Measurements from ENCODE around the gene TMEM259. TPM values are rescaled to one million over a fixed set of nuclear protein-coding genes. Genes with fewer than 3 reads are reported as not detected.

Gene TMEM259
- polyA plus RNA-seq: 82.6 TPM

- Mint-ChIP-seq H3K4me3 (peak within 1 kb of the TSS; percentile 86 to 96 (median 87)), H3K27me3 (no peaks in the 10 kb centered on the region), H3K4me1 (peaks cover 0 to 31% (median 22%) of the 10 kb centered on the region in 3 donors), H3K36me3 (no peaks in the 10 kb centered on the region), H3K27ac (peak within 1 kb of the TSS; percentile 97 to 99 (median 99)), H3K9me3 (no peaks in the 10 kb centered on the region)
These were observed at the start of gene TMEM259 for GRCh38 chr19:1020868-1021425. Gene TMEM259, minus strand, starts transcription at chr19:1021123. Its CDS starts 127 bp downstream, at chr19:1020996.

- Mint-ChIP-seq H3K36me3 (peaks cover 7% of the 10 kb centered on the region), H3K4me3 (peak overlapping the region in 1 of 4 donors; percentile 33), H3K9me3 (no peaks in the 10 kb centered on the region), H3K27me3 (no peaks in the 10 kb centered on the region), H3K27ac (peak overlapping the region in 2 of 3 donors; percentile 73 to 97), H3K4me1 (peaks cover 10 to 20% (median 16%) of the 10 kb centered on the region in 3 donors)
These were observed 49.6 kb upstream of the TMEM259 start for GRCh38 chr19:1070576-1070930.

GRCh38 chr19:1069009-1069779 is 48.3 kb upstream of the TMEM259 start:
- no peaks in the 10 kb centered on the region for H3K27me3 Mint-ChIP-seq
- H3K4me3 Mint-ChIP-seq: peak overlapping the region; percentile 85 to 98 (median 94)
- H3K27ac Mint-ChIP-seq: peak overlapping the region; percentile 90 to 97 (median 92)
- peaks cover 8 to 23% (median 19%) of the 10 kb centered on the region in 3 donors for H3K4me1 Mint-ChIP-seq
- no peaks in the 10 kb centered on the region for H3K9me3 Mint-ChIP-seq
- peaks cover 7% of the 10 kb centered on the region for H3K36me3 Mint-ChIP-seq

- Mint-ChIP-seq H3K27ac (peak overlapping the region; percentile 91 to 97 (median 92)), H3K36me3 (peaks cover 7% of the 10 kb centered on the region), H3K4me3 (peak overlapping the region; percentile 85 to 98 (median 94)), H3K4me1 (peaks cover 8 to 30% (median 17%) of the 10 kb centered on the region in 3 donors), H3K27me3 (no peaks in the 10 kb centered on the region), H3K9me3 (no peaks in the 10 kb centered on the region)
These were observed 47.4 kb upstream of the TMEM259 start for GRCh38 chr19:1068009-1069001.

DNA sequence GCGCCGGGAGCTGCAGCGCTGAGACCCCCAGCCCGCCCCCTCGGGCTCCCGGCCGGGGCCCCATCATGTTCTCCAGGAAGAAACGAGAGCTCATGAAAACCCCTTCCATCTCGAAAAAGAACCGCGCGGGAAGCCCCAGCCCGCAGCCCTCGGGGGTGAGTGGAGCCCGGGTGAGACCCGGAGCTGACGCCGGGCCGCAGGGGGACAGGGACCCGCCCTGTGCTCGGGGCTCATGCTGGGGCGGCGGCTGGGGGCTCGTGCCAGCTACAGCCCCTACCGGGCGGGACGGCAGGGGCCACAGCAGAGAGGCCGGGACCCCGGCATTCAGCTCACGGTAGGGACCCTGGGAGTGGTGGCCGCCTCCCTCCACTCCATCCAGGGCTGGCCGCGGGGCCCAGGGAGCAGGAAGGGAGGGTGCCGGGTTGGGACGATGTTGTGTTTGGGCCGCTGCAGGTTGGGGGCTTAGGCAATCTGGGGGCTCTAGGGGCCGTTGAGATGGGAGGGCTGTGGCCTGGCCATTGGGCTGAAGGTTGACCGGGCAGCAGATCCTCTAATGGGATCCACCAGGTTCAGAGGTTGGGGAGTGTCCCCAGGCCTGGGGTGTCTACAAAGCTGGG is 46.5 kb upstream of the TMEM259 start:
- no peaks in the 10 kb centered on the region for H3K27me3 Mint-ChIP-seq
- peak overlapping the region; percentile 91 to 97 (median 92) for H3K27ac Mint-ChIP-seq
- H3K4me3 Mint-ChIP-seq: peak overlapping the region; percentile 85 to 98 (median 94)
- peaks cover 7% of the 10 kb centered on the region for H3K36me3 Mint-ChIP-seq
- H3K4me1 Mint-ChIP-seq: peaks cover 8 to 29% (median 11%) of the 10 kb centered on the region in 3 donors
- H3K9me3 Mint-ChIP-seq: no peaks in the 10 kb centered on the region

GRCh38 chr19:1066748-1067340 is 45.9 kb upstream of the TMEM259 start, which contains the start of gene ARHGAP45:
Gene ARHGAP45, plus strand, starts transcription at chr19:1067167. Its CDS starts 239 bp downstream, at chr19:1067406.
- H3K4me1 Mint-ChIP-seq: peaks cover 8 to 27% (median 9%) of the 10 kb centered on the region in 3 donors
- H3K4me3 Mint-ChIP-seq: peak within 1 kb of the TSS; percentile 85 to 98 (median 94)
- no peaks in the 10 kb centered on the region for H3K9me3 Mint-ChIP-seq

DNA sequence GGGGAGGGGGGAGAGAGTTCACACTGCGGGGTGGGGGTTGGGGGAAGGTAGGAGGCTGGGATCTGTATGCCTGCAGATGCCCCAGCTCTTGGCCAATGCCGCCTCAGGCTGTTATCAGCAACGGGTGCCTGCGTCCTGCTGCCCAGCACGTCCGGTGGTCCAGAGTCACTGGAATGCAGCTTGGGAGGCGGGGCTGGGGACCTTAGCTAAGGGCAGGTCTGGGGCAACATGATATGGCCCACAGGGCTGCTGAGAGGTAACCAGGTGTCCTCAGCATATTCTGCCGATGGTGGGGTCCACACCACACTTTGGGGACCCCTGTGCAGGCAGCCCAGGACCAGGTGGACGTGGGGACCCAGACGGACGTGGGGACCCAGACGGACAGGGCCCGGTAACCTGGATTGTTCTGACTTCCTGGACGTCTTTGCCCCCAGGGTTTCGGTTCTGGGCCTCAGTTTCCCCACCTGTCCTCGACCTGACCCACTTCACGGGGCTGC is 45.4 kb upstream of the TMEM259 start:
- Mint-ChIP-seq H3K27ac (peak overlapping the region; percentile 82 to 97 (median 88)), H3K4me1 (peaks cover 6 to 24% (median 8%) of the 10 kb centered on the region in 3 donors), H3K9me3 (no peaks in the 10 kb centered on the region), H3K27me3 (no peaks in the 10 kb centered on the region), H3K4me3 (peak overlapping the region in 3 of 4 donors; percentile 82 to 89 (median 85)), H3K36me3 (peaks cover 6% of the 10 kb centered on the region)

More at GRCh38 chr19:1066748-1067340, 45.9 kb upstream of the TMEM259 start, which contains the start of gene ARHGAP45:
- Mint-ChIP-seq H3K27me3 (no peaks in the 10 kb centered on the region), H3K36me3 (peaks cover 7% of the 10 kb centered on the region), H3K27ac (peak within 1 kb of the TSS; percentile 91 to 97 (median 92))

DNA sequence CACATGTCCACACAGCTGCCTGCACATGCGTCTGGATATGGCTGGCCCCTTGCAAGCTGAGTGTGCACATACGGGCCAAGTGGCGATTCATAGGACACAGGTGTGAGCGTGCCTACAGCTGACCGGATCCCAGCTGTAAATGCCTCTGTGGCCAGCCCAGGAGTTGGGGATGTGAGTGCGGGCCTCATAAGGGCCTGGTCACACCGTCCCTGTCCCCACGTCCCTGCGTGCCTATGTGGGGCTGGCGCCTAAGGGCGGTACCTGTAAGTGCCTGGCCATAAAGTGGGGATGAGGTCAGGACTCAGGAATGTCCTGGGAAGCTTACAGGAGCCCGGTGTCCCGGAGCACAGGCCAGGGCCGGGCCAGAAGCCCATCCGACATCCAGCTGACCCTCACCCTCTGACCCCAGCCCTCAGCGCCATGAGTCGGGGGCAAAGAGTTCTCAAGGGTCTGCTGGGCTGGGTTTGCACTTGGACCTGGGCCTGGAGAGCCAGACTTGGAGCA is 44.7 kb upstream of the TMEM259 start:
- H3K9me3 Mint-ChIP-seq: no peaks in the 10 kb centered on the region
- peak overlapping the region; percentile 67 to 97 (median 82) for H3K27ac Mint-ChIP-seq
- H3K36me3 Mint-ChIP-seq: peaks cover 6% of the 10 kb centered on the region
- H3K4me3 Mint-ChIP-seq: peak overlapping the region; percentile 25 to 85 (median 77)
- no peaks in the 10 kb centered on the region for H3K27me3 Mint-ChIP-seq
- peaks cover 6 to 24% (median 8%) of the 10 kb centered on the region in 3 donors for H3K4me1 Mint-ChIP-seq

- Mint-ChIP-seq H3K4me1 (peaks cover 6 to 24% (median 8%) of the 10 kb centered on the region in 3 donors), H3K4me3 (peak overlapping the region; percentile 72 to 85 (median 83)), H3K9me3 (no peaks in the 10 kb centered on the region), H3K27me3 (no peaks in the 10 kb centered on the region), H3K27ac (peak overlapping the region in 2 of 3 donors; percentile 67 to 97), H3K36me3 (peaks cover 6% of the 10 kb centered on the region)
These were observed 44.0 kb upstream of the TMEM259 start for GRCh38 chr19:1064661-1065605.

DNA sequence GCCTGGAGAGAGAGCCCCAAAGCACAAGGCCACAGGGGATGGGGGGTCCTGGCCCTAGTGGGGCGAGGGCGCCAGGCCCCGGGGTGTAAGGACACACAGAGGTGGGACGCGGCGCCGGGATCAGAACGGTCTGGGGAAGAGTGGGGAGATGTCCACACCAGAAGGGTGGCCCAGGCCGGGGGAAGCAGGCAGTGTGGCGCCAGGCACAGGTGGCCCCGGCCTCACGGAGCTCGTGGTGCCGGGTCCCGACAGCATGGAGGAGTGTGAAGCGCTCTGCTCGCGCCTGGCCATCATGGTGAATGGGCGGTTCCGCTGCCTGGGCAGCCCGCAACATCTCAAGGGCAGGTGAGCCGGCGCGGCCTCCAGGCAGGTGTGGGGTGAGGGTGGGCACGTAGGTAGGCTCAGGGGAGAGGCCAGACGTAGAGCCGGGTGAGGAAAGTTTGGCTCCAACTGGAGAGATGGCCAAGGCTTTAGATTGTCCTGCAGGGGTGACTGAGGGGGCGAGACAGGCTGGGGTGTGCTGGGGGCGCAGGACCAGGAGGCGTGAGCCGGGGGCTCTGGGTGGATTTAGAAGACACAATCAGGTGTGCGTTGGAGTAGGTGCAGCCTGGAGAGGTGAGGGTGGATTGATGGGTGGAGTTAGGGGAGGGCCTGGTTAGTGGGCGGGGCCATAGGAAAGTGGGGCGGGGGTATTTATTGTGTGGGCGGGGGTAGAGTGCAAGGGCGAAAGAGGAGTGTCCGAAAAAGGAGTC is 43.2 kb upstream of the TMEM259 start:
- Mint-ChIP-seq H3K9me3 (no peaks in the 10 kb centered on the region), H3K4me1 (peaks cover 4 to 20% (median 6%) of the 10 kb centered on the region in 3 donors), H3K36me3 (peaks cover 6% of the 10 kb centered on the region), H3K27ac (peak overlapping the region in 2 of 3 donors; percentile 46 to 97), H3K4me3 (no peak overlapping the region), H3K27me3 (no peaks in the 10 kb centered on the region)

GRCh38 chr19:1063030-1063908 is 42.3 kb upstream of the TMEM259 start:
- Mint-ChIP-seq H3K9me3 (no peaks in the 10 kb centered on the region), H3K4me1 (peaks cover 2 to 20% (median 3%) of the 10 kb centered on the region in 3 donors), H3K27me3 (no peaks in the 10 kb centered on the region), H3K36me3 (peaks cover 3% of the 10 kb centered on the region), H3K4me3 (peak overlapping the region in 1 of 4 donors; percentile 60), H3K27ac (peak overlapping the region in 1 of 3 donors; percentile 45)

Data from IgD-negative memory B cell (primary cell).